GM12892 (cell line): ENCODE results near the gene MAT1A.

Source experiments
- POLR2A ChIP-seq: IDR thresholded peaks from 2 replicates; pipeline ENCODE4 v1.6.1; 2011; ENCODE audit warnings: low read depth, low read length, control low read depth
- POLR2AphosphoS5 ChIP-seq: IDR thresholded peaks from 2 replicates; pipeline ENCODE4 v1.6.1; 2011; ENCODE audit warnings: low read depth, low read length, control low read depth
- TAF1 ChIP-seq: IDR thresholded peaks from 2 replicates; pipeline ENCODE4 v1.6.1; 2011; ENCODE audit warnings: low read depth, mild to moderate bottlenecking, control low read depth, low read length, borderline replicate concordance

GRCh38 chr10:80333983-80334382 is 44.5 kb upstream of the MAT1A start:
- TF ChIP-seq POLR2A (no peak), TAF1 (no peak), POLR2AphosphoS5 (no peak)
